HG02981 (cell line): ENCODE results near the gene SLC2A13.
A peak's percentile ranks its signal among the peaks of the same experiment; 100 is the strongest.
"Not testable (repeated sequence)": the region's sequence is repeated elsewhere in the genome, so short reads cannot be mapped to it uniquely, and the experiment has no call there.

Source experiments
- ATAC-seq: cut with Tn5 transposase; IDR thresholded peaks from one replicate; pipeline ENCODE4 v1.9.1; 2021; ENCODE audit warnings: mild to moderate bottlenecking, moderate library complexity; ENCODE audit not compliant: unreplicated experiment

The SLC2A13 gene

DNA sequence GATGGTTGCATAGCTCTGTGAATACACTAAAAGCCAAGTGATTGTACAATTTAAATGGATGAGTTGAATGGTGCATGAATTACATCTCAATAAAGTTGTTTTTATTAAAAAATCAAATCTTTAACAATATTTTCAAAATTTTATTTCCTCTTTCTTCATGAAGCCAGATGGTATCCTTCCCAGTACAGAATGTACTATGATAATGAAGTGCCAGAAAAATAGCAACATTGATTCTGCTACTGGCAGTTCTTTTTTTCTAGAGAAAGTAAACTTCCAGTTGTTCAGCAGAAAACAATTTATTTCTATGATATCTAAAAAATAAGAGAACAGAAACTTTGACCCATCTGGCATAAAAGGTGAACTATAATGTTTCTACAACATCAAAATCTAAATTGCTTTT, 61.5 kb downstream of the SLC2A13 start:
- no peak for ATAC-seq

DNA sequence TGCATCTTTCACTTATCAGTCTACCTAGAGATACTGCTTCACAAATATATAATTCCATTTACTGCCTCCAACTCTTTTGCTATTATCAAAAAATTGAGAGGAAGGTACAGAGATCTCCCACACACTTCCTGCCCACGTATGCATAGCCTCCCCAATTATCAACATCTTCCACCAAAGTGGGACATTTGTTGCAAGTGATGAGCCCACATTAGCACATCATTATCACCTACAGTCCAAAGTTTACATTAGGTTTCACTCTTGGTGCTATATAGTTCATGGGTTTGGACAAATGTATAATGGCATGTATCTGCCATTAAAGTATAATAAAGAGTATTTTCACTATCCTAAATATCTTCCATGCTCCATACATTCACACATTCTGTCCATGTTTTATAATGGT, 66.3 kb downstream of the SLC2A13 start:
- ATAC-seq, result no peak

DNA sequence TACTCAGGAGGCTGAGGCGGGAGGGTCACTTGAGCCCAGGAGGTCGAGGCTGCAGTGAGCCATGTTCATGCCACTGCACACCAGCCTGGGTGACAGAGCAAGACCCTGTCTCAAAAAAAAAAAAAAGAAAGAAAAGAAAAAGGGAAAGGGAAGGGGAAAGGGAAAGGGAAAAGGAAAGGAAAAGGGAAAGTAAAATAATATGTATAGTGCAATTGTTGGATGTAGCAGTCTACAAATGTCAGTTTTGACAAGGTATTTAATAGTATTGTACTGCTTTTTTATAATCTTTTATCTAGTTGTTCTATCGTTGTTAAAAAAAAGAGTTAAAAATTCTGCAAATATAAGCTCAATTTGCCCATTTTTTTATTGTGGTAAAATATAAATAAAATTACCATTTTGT, 67.3 kb downstream of the SLC2A13 start:
- ATAC-seq, result no peak

DNA sequence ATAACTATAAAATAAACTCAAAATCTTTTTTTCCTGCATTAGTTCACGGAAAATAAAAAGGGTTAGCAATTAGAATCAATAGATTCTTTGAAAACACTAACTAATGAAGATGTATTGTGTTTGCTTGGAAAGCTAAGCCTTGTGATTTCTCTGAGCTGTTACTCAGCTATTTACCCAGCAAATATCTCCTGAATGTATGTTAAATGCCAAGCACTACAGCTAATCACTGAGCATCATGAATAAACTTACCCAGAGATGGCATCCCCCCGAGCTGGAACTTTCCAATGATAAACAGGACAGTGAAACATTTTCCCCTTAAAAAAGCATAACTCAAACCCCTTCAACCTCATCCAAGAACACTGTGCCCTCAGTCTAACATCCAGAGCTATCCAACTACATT, 71.2 kb downstream of the SLC2A13 start:
- no peak for ATAC-seq

DNA sequence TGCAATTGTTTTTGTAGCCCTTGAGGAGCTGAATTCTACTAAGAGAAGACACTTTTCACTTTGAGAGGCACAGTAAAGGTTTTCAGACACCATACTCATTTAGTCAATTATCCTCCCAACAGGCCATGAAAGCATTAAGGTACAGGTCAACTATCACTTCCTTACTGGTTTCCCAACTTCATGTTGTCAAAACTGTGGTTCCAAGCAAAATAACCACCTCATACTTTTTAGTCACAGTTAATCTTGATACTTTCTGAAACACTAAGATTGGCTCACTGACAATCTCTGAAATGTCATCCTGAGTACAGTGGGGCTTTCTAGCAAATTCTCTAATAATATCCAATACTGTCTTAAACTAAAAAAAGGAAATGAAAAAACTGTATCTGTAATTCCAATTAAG, 71.7 kb downstream of the SLC2A13 start:
- ATAC-seq, result no peak

DNA sequence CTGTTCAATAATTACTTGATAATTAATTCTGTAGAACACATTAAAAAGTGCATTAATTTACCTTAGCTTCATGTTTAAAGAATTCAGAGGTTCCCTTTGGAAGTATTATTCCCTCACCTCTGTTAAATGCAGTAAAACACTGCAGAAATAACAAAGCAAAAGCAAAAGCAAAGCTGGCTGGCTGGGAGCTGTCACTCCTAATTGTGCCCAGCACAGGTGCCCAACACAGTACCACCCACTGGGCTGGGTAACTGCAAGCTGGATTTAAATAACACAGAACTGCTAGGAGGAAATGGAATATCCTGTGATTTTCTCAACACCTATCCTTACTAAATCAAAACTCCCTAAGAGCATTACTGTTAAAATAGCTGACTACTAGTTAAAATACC, 72.6 kb downstream of the SLC2A13 start:
- no peak for ATAC-seq

DNA sequence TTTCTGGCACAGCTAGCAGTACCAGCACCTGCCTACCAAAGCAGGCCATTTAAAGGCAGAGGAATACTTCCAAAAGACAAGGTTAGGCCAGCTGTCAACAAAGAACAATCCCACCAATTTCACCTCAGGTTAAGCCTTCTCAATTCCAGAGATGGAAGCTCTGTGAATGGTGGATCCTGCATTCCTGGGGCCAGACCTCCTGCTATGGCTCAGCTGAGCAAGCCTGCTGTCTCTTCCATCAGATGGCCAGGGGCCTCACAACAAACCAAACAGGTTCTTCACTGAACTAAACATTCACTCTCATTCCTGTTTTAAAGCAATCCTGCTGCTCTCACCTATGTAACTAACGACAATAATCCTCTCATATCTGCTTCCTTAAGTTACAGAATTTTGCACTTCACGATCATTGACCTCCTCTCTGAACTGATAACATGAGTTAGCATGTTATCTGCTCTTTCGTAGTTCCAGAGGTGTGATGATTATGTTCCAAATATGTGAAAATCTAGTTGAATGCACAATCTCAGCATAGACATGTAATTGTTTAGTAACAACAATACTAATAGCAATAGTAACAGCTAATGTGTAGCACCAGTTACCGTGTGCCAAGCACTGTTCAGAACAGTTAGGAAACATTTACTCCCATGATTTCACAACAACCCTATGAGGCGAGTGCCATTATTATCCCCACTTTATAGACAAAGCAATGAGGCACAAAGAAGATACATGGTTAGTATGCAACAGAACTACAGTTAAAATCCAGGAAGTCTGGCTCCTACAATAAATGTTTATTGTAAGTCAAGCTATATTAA, 73.2 kb downstream of the SLC2A13 start:
- no peak for ATAC-seq

DNA sequence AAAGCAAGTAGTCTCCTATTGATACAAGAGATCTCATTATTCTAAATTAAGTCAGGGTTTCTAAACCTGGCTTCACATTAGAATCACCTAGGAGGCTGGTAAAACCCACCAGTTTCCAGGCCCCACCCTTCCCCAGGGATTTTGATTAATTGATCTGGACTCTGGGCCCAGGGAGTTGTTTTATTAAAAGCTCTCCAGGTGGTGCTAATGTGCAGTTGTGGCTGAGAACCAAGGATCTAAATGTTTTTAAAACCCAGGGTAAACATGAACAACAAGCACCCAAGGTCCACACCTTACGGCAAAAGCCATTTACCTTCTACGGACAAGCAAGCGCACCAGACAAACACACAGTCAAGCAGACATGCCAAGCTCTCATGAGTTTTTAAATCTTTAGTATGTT, 73.9 kb downstream of the SLC2A13 start:
- ATAC-seq, result no peak

DNA sequence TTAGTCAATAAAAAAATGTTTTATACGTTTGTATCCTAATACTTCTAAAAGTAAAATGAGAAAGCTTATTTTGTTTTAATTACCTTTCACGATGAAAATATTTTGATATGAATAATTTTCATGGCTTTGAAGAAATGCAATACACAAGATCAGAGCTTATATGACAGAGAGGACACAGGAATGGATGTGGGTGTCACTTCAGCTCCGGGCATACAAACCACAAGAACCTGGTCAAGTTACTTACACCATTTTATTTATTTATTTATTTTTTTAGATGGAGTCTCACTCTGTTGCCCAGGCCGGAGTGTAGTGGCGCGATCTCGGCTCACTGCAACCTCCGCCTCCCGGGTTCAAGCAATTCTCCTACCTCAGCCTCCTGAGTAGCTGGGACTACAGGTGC, 74.9 kb downstream of the SLC2A13 start:
- not testable (repeated sequence) for ATAC-seq

DNA sequence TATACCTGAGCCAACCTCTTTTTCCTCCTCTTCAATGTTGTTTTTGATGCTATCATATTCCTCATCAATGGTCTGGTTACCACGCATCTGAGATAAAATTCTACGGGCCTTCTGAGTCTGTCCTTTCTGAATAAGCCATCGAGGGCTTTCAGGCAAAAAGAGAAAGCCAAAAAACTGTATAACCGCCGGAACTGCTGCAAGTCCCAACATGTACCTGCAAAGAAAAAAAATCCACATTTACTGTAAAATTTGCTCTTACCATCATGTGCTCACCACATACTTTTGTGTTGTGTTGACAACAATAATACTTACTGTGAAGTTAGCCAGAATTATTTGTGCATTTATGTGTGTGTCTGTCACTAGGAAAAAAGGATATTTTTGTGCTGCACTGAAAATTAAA, 77.6 kb downstream of the SLC2A13 start:
- no peak for ATAC-seq

DNA sequence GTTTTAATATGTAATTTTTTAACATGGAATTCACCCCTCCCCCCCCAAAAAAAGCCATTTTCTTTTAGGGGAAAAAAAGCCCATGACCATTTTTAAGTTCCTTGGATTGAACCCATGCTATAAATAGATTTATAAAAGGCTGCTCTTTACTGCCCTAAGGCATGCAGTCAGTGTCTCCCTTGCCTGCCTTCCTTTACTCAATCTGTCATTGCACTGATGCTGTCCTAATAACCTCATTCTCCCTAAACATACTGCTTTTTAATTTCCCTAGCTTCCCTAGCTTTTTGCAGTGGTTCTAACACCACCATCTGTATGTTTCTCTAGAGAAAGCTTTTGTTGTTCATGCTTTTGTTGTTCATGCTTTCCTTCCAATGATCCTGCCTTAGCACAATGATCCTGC, 83.0 kb downstream of the SLC2A13 start:
- ATAC-seq, result no peak

DNA sequence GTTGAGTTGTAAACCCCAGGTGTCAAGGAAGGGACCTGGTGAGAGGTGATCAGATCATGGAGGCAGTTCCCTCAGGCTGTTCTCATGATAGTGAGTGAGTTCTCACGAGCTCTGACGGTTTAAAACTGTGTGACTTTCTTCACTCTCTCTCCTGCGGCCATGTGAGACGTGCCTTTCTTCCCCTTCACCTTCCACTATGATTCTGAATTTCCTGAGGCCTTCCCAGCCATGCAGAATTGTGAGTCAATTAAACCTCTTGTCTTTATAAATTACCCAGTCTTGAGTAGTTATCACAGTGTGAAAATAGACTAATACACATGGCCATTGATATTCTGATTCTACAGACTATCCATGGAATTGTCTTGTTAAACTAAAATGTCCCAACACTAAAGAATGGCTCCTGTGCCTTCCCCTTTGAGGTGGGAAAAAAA, 85.6 kb downstream of the SLC2A13 start:
- no peak for ATAC-seq

DNA sequence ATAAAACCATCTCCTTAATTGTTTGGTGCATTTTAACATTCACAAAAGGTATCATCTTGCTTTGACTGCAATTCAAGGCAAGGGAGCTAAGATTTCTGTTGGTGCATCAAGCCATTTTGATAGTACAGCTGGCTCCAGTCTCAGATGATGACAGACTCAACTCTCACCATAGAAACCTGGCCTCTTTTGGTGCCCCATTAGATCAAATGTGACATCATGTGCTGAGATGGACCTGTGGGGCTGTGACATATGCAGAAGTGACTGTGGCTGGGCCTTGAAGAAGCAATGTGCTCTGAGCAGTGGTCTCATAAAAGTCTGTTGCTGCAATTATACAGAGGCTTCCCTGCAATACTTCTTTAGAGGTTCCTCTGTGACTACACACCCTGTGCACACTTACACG, 88.4 kb downstream of the SLC2A13 start:
- no peak for ATAC-seq

DNA sequence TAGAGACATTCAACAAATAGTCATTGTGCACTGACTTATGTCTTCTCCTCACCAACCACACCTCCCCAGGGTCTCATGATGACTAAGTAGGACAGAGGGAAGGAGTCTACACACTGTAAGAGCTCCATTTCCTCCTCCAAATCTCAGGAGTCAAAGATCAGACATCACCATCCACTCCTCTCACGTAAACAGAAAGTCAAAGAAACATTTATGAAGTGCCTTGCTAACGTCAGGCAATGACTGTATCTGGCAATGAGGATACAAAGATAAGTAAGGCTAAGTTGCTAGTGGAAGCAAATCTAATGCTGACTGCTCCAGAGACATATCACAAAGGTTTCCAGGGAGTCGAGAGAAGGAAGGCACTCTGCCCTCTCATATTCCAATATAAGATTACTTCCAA, 88.9 kb downstream of the SLC2A13 start:
- ATAC-seq, result no peak

DNA sequence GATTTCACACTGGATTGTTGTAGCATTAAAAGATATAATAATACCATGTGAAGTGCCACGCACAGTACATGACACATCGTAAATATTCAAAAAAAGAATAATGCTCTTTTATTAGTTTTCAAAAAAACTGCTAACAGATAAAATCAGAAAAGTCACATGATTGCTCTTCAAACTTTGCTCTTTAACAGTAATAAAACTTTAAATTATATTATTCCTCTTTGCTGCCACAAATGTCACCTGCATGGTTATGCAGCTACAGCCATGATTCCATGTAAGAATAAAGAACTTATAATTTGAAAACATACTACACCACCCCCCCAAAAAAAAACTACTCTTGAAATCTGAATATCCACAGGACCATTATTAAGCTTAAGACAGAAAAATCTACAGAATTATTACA, 90.0 kb downstream of the SLC2A13 start:
- ATAC-seq, result no peak

DNA sequence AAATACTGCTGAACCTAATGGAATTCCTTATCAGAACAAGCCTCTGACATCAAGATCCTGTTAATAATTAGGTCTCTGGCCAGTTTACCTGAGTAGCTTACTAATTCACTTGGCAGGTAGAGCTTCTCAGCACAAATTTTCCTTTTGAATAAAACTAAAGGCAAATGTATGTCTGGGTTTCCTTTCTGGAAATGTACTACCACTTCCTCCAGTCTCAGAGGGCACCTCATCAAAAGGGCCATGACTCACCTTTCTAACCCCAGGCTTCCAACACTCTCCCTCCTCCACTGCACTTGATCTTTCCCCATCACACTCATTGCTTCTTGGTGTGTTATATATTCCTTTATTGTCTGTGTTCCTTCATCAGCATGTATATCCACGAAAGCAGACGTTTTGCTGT, 90.5 kb downstream of the SLC2A13 start:
- ATAC-seq, result no peak

DNA sequence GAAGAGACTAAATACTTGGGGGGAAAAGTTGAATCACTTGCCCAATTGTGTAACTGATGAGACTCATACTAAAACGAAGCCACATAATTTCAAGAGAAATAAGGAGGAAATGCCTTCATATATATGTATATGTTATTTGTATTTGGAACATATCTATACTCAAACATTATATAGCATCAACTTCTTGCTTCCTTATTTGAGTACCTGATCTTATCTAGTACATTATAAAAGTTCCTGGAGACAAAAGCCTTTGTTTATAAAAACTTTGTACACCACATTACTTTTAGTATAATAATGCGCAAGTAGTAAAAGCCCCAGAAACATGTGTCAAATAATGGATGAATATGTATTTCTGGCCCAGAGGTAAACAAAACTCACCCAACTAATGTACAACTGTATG, 92.0 kb downstream of the SLC2A13 start:
- no peak for ATAC-seq

DNA sequence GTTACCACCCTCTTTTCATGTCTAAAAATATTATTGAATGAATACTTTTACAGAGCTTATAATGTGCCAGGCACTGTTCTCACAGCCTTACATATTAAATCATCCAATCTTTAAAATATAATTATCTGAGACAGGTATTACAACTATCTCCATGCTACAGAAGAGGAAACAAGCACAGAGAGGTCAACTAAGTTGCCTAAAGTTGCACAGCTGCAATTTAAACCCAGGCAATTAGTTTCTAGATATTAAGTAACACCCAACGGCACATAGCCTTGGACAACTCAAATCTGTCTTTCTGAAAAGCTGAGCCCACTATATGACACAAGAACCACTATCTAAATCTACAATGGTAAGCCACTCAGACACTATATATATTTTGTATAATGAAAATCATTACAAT, 92.6 kb downstream of the SLC2A13 start:
- ATAC-seq, result no peak

DNA sequence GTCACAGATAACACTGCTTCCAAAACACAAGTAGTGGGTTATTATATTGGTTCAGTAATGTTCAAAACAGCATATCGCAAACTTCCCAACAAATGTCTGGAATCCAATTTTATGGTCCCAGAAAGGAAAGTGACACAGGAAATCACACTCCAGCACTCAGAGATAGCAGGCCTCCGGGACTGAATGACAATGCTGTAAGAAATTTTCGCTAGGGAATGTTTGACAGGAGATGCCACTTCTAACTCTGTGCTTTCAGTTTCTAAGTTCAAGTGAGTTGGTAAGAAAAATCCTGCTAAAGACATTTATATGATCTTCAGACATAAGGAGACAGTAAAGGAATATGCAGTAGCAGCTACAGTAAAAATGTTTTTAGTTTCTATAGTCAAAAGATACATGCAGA, 93.2 kb downstream of the SLC2A13 start:
- no peak for ATAC-seq

DNA sequence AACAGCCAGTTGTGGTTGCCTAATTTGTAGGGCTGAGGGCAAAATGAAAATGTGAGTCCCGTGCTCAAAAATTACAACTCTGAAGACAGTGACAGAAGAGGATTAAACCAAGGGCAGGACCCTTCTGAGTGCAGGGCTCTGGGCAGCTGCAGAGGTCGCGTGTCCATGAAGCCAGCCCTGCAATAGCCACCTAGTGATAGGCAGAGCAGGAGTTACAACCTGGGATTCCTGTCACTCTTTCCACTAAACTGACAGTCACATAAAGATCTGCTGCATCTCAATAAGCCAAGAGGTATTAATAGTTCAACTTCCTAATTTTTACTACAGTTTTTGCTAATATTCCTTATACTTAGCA, 94.1 kb downstream of the SLC2A13 start:
- ATAC-seq, result peak; percentile 13

DNA sequence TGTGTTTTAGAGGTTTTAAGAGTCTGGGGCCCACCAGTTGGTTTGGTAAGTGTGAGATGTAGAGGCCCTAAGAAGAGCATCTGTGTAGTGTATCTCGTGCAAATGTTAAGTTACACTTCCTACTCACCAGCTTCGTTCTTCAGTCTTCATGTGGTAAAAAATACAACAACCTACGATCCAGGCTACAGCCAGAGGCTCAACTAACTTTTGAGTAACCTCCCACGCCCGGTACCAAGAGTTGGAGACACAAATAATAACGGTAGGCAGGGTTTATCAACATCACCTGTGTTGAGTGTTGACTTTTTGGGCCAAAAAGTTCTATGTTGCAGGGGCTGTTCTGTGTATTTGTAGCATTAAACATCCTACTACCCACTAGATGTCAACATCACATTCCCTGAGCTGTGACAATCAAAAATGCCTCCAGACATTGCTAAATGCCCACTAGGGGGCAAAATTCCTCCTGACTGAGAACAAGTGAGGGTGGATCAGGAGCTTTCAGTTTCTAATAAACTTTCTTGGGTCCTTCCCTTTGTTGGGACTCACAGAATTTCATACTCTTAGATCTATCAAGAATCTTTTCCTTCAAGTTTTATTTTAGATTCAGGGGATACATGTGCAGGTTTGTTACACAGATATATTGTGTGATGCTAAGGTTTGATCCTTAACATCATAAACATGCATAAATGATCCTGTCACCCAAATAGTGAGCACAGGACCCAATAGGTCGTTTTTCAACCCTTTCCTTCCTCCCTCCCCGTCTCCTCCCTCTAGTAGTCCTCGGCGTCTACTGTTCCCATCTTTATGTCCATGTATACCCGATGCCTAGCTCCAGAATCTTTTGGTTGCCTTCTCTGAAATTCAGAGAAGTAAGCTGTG, 94.7 kb downstream of the SLC2A13 start:
- peak; percentile 91 for ATAC-seq
